ENCODE measurements around the gene DHX36. TPM values are rescaled to one million over a fixed set of nuclear protein-coding genes. Genes with fewer than 3 reads are reported as not detected.
A peak's percentile ranks its signal among the peaks of the same experiment; 100 is the strongest.

DHX36 gene
- 100 to 1,000 TPM; 117 to 121 TPM for total RNA-seq
- polyA plus RNA-seq, result 10 to 100 TPM; 15.2 to 16.6 (median 15.6) TPM
- 96.7 to 120 (median 109) reads per million in 6 experiments for total RNA-seq

GRCh38 chr3:154323891-154324738 is at the start of gene DHX36:
DHX36 (minus strand) TSS chr3:154324487; CDS start chr3:154324416, 71 bp downstream.
- DNase-seq, result peak; percentile 80 to 97 (median 94)
- POLR2A ChIA-PET, result interaction anchor here (0.6 to 0.8 kb wide), 4 partner anchors 21 to 1530 kb away, joined by 3 to 4 read pairs (median 4); no protein-coding TSS in a partner anchor
- H3K9me3 Mint-ChIP-seq, result no peaks in the 10 kb centered on the region
- peaks cover 0 to 8% (median 8%) of the 10 kb centered on the region in 3 donors for H3K36me3 Mint-ChIP-seq
- H3K27me3 Mint-ChIP-seq, result peaks cover 0 to 4% (median 1%) of the 10 kb centered on the region in 5 donors
- H3K4me1 Mint-ChIP-seq, result peaks cover 6 to 36% (median 13%) of the 10 kb centered on the region in 4 donors
- H3K4me3 Mint-ChIP-seq, result peak within 1 kb of the TSS in 7 of 10 donors; percentile 94 to 100 (median 97)
- peak within 1 kb of the TSS in 9 of 10 donors; percentile 94 to 100 (median 99) for H3K27ac Mint-ChIP-seq
- ATAC-seq, result peak; percentile 87 to 91

- Mint-ChIP-seq H3K27me3 (peaks cover 0 to 18% (median 8%) of the 10 kb centered on the region in 5 donors), H3K4me3 (no peak overlapping the region), H3K9me3 (peaks cover 0 to 16% (median 0%) of the 10 kb centered on the region in 9 donors), H3K4me1 (peaks cover 0 to 2% (median 0%) of the 10 kb centered on the region in 4 donors), H3K36me3 (peaks cover 0 to 9% (median 0%) of the 10 kb centered on the region in 3 donors), H3K27ac (peak overlapping the region in 1 of 10 donors; percentile 4)
- ATAC-seq (no peak), DNase-seq (no peak)
- POLR2A ChIA-PET, result no interaction called here
These were observed 42.9 kb upstream of the DHX36 start for GRCh38 chr3:154367221-154367620.

- no peak overlapping the region for H3K27ac Mint-ChIP-seq
- peaks cover 0 to 9% (median 0%) of the 10 kb centered on the region in 3 donors for H3K36me3 Mint-ChIP-seq
- POLR2A ChIA-PET, result no interaction called here
- ATAC-seq (no peak), DNase-seq (no peak)
- H3K9me3 Mint-ChIP-seq, result peaks cover 0 to 16% (median 0%) of the 10 kb centered on the region in 9 donors
- no peak overlapping the region for H3K4me3 Mint-ChIP-seq
- peaks cover 0 to 2% (median 0%) of the 10 kb centered on the region in 4 donors for H3K4me1 Mint-ChIP-seq
- peaks cover 0 to 18% (median 8%) of the 10 kb centered on the region in 5 donors for H3K27me3 Mint-ChIP-seq
These were observed 40.6 kb upstream of the DHX36 start for GRCh38 chr3:154364849-154365248.

GRCh38 chr3:154361099-154361498 is 36.8 kb upstream of the DHX36 start:
- Mint-ChIP-seq H3K36me3 (peaks cover 0 to 10% (median 0%) of the 10 kb centered on the region in 3 donors), H3K9me3 (peaks cover 0 to 16% (median 0%) of the 10 kb centered on the region in 9 donors), H3K27ac (no peak overlapping the region), H3K4me1 (peaks cover 0 to 2% (median 0%) of the 10 kb centered on the region in 4 donors), H3K4me3 (no peak overlapping the region), H3K27me3 (peaks cover 0 to 15% (median 11%) of the 10 kb centered on the region in 5 donors)
- POLR2A ChIA-PET, result no interaction called here
- ATAC-seq, result no peak
- no peak for DNase-seq

GRCh38 chr3:154356009-154356408 is 31.7 kb upstream of the DHX36 start:
- peaks cover 5 to 29% (median 15%) of the 10 kb centered on the region in 5 donors for H3K27me3 Mint-ChIP-seq
- no peak for DNase-seq
- POLR2A ChIA-PET, result no interaction called here

GRCh38 chr3:154349223-154349622 is 24.9 kb upstream of the DHX36 start:
- POLR2A ChIA-PET, result no interaction called here
- Mint-ChIP-seq H3K27ac (no peak overlapping the region), H3K4me3 (no peak overlapping the region), H3K4me1 (no peaks in the 10 kb centered on the region), H3K36me3 (no peaks in the 10 kb centered on the region), H3K27me3 (peaks cover 12 to 44% (median 27%) of the 10 kb centered on the region in 5 donors), H3K9me3 (peaks cover 0 to 4% (median 0%) of the 10 kb centered on the region in 9 donors)
- ATAC-seq, result no peak
- DNase-seq, result no peak

More at GRCh38 chr3:154356009-154356408, 31.7 kb upstream of the DHX36 start:
- no peak for ATAC-seq
- peaks cover 0 to 5% (median 0%) of the 10 kb centered on the region in 3 donors for H3K36me3 Mint-ChIP-seq
- H3K27ac Mint-ChIP-seq, result peak overlapping the region in 1 of 10 donors; percentile 3
- no peaks in the 10 kb centered on the region for H3K4me1 Mint-ChIP-seq
- no peak overlapping the region for H3K4me3 Mint-ChIP-seq
- peaks cover 0 to 6% (median 0%) of the 10 kb centered on the region in 9 donors for H3K9me3 Mint-ChIP-seq

- no peak for DNase-seq
- no peak overlapping the region for H3K4me3 Mint-ChIP-seq
- H3K27ac Mint-ChIP-seq, result no peak overlapping the region
- no peaks in the 10 kb centered on the region for H3K36me3 Mint-ChIP-seq
- H3K4me1 Mint-ChIP-seq, result no peaks in the 10 kb centered on the region
- peaks cover 10 to 29% (median 18%) of the 10 kb centered on the region in 5 donors for H3K27me3 Mint-ChIP-seq
- ATAC-seq, result no peak
- POLR2A ChIA-PET, result no interaction called here
- H3K9me3 Mint-ChIP-seq, result no peaks in the 10 kb centered on the region
These were observed 21.3 kb upstream of the DHX36 start for GRCh38 chr3:154345422-154346122.

- no peaks in the 10 kb centered on the region for H3K36me3 Mint-ChIP-seq
- H3K9me3 Mint-ChIP-seq, result no peaks in the 10 kb centered on the region
- DNase-seq (no peak), ATAC-seq (no peak)
- H3K27ac Mint-ChIP-seq, result no peak overlapping the region
- no peak overlapping the region for H3K4me3 Mint-ChIP-seq
- peaks cover 2 to 15% (median 8%) of the 10 kb centered on the region in 5 donors for H3K27me3 Mint-ChIP-seq
- POLR2A ChIA-PET, result no interaction called here
- no peaks in the 10 kb centered on the region for H3K4me1 Mint-ChIP-seq
These were observed 14.3 kb upstream of the DHX36 start for GRCh38 chr3:154338570-154338969.

GRCh38 chr3:154338008-154338407 is 13.7 kb upstream of the DHX36 start:
- no peaks in the 10 kb centered on the region for H3K9me3 Mint-ChIP-seq
- DNase-seq, result no peak
- no peak overlapping the region for H3K27ac Mint-ChIP-seq
- H3K36me3 Mint-ChIP-seq, result no peaks in the 10 kb centered on the region
- POLR2A ChIA-PET, result no interaction called here
- peaks cover 3 to 15% (median 8%) of the 10 kb centered on the region in 5 donors for H3K27me3 Mint-ChIP-seq
- no peaks in the 10 kb centered on the region for H3K4me1 Mint-ChIP-seq
- ATAC-seq, result no peak
- no peak overlapping the region for H3K4me3 Mint-ChIP-seq

GRCh38 chr3:154334973-154335420 is 10.7 kb upstream of the DHX36 start:
- POLR2A ChIA-PET, result no interaction called here
- Mint-ChIP-seq H3K36me3 (no peaks in the 10 kb centered on the region), H3K4me3 (no peak overlapping the region), H3K27ac (no peak overlapping the region), H3K9me3 (no peaks in the 10 kb centered on the region), H3K4me1 (no peaks in the 10 kb centered on the region), H3K27me3 (peaks cover 5 to 11% (median 6%) of the 10 kb centered on the region in 5 donors)
- ATAC-seq (peak; percentile 44 to 56), DNase-seq (peak in 3 of 10 donors; percentile 34 to 39 (median 34))

- no peak for DNase-seq
- Mint-ChIP-seq H3K4me1 (peaks cover 0 to 17% (median 12%) of the 10 kb centered on the region in 4 donors), H3K9me3 (no peaks in the 10 kb centered on the region), H3K27ac (peak overlapping the region in 1 of 10 donors; percentile 35), H3K36me3 (no peaks in the 10 kb centered on the region), H3K4me3 (no peak overlapping the region), H3K27me3 (peaks cover 0 to 7% (median 2%) of the 10 kb centered on the region in 5 donors)
- POLR2A ChIA-PET, result no interaction called here
- no peak for ATAC-seq
These were observed 3.6 kb upstream of the DHX36 start for GRCh38 chr3:154327871-154328270.

- Mint-ChIP-seq H3K27ac (peak overlapping the region in 9 of 10 donors; percentile 94 to 100 (median 99)), H3K4me1 (peaks cover 6 to 36% (median 13%) of the 10 kb centered on the region in 4 donors), H3K9me3 (no peaks in the 10 kb centered on the region), H3K4me3 (peak overlapping the region in 7 of 10 donors; percentile 94 to 100 (median 97)), H3K36me3 (peaks cover 0 to 8% (median 8%) of the 10 kb centered on the region in 3 donors), H3K27me3 (peaks cover 0 to 4% (median 1%) of the 10 kb centered on the region in 5 donors)
- POLR2A ChIA-PET, result no interaction called here
- no peak for DNase-seq
- peak in 1 of 2 donors; percentile 1 for ATAC-seq
These were observed 632 bp upstream of the DHX36 start for GRCh38 chr3:154324919-154325318.
